Fibroblast of lung (primary cell): ENCODE data around the gene SLMAP. TPM values are rescaled to one million over a fixed set of nuclear protein-coding genes. Genes with fewer than 3 reads are reported as not detected.

Experiments
- DNase-seq, 2 donors: peaks; one replicate each; pipeline versions ENCODE4 v3.0.0 to v3.0.0-alpha.2; 2010; ENCODE audit warnings: low read depth in 2 of 2
- H2AFZ ChIP-seq: 2 replicates; pipeline ENCODE4 v1.5.1; 2012; ENCODE audit warnings: low read length, control low read depth, inconsistent platforms
- H3K27ac ChIP-seq: 2 replicates; pipeline ENCODE4 v1.5.1; 2011; ENCODE audit warnings: low read length, control low read depth; ENCODE audit not compliant: insufficient read depth
- H3K27me3 ChIP-seq: 2 replicates; pipeline ENCODE4 v1.5.1; 2011; ENCODE audit warnings: mild to moderate bottlenecking, low read length; ENCODE audit not compliant: control insufficient read depth, insufficient read depth
- H3K36me3 ChIP-seq: 2 replicates; pipeline ENCODE4 v1.5.1; 2011; ENCODE audit warnings: low read length; ENCODE audit not compliant: control insufficient read depth, insufficient read depth
- H3K4me1 ChIP-seq: 2 replicates; pipeline ENCODE4 v1.5.1; 2011; ENCODE audit warnings: low read length; ENCODE audit not compliant: control insufficient read depth, insufficient read depth; ENCODE audit errors: extremely low read depth
- H3K4me2 ChIP-seq: 2 replicates; pipeline ENCODE4 v1.5.1; 2011; ENCODE audit warnings: low read length, control low read depth; ENCODE audit not compliant: insufficient read depth; ENCODE audit errors: extremely low read depth
- H3K4me3 ChIP-seq, 4 experiments: fragments of 200-600 bp in 1 of 4; sonication (generic) in 1 of 4; replicated peaks in 1 of 4; 2 replicates each; pipeline ENCODE4 v1.5.1; 2011 to 2016; ENCODE audit warnings: low read length in 4 of 4, low read depth in 3 of 4, mild to moderate bottlenecking in 3 of 4, control low read depth in 2 of 4, inconsistent platforms in 1 of 4, mixed read lengths in 1 of 4; ENCODE audit not compliant: insufficient read depth in 1 of 4; ENCODE audit errors: control extremely low read depth in 1 of 4
- H3K79me2 ChIP-seq: 2 replicates; pipeline ENCODE4 v1.5.1; 2012; ENCODE audit warnings: mild to moderate bottlenecking, low read length, inconsistent platforms; ENCODE audit not compliant: control insufficient read depth, insufficient read depth
- H3K9ac ChIP-seq: 2 replicates; pipeline ENCODE4 v1.5.1; 2011; ENCODE audit warnings: mild to moderate bottlenecking, low read length, control low read depth; ENCODE audit not compliant: insufficient read depth
- H3K9me3 ChIP-seq: 2 replicates; pipeline ENCODE4 v1.5.1; 2012; ENCODE audit warnings: low read depth, low read length; ENCODE audit not compliant: control insufficient read depth, insufficient read depth
- H4K20me1 ChIP-seq: 2 replicates; pipeline ENCODE4 v1.5.1; 2011; ENCODE audit warnings: low read length; ENCODE audit not compliant: control insufficient read depth, insufficient read depth; ENCODE audit errors: extremely low read depth
- CTCF ChIP-seq, 2 donors: IDR thresholded peaks in 1 of 2; conservative IDR thresholded peaks in 1 of 2; 1 replicate in 1 of 2; 2 replicates in 1 of 2; pipeline ENCODE4 v1.5.1; 2011 to 2012; ENCODE audit warnings: low read length in 2 of 2, control low read depth in 1 of 2, inconsistent platforms in 1 of 2, low read depth in 1 of 2, mild to moderate bottlenecking in 1 of 2
- EZH2 ChIP-seq: IDR thresholded peaks from 2 replicates; pipeline ENCODE4 v1.5.1; 2012; ENCODE audit warnings: low read length, control low read depth, mild to moderate bottlenecking; ENCODE audit errors: missing control alignments
- polyA minus RNA-seq: library from RNA; depleted of rRNA, polyadenylated mRNA; stranded (reverse); fragments of >200 nt; gene quantifications from 2 replicates; pipeline ENCODE4 v1.2.3, GENCODE V29; 2011; ENCODE audit warnings: low replicate concordance
- polyA plus RNA-seq, 2 donors: library from polyadenylated mRNA; depleted of rRNA in 1 of 2; stranded (reverse) in 1 of 2; unstranded in 1 of 2; fragments of >200 nt; gene quantifications; 2 replicates each; pipeline ENCODE4 v1.2.1, GENCODE V29; 2011 to 2012; ENCODE audit warnings: missing spikeins in 1 of 2
- total RNA-seq: library from RNA; depleted of rRNA; stranded (reverse); fragments of >200 nt; gene quantifications from 2 replicates; pipeline ENCODE4 v1.2.1, GENCODE V29; 2014

Gene SLMAP
- total RNA-seq = 43.1 and 55.5 TPM in 2 replicates
- polyA plus RNA-seq = 31.1 and 35.3 TPM in 2 replicates
- 20.9 and 24.8 TPM in 2 replicates for polyA plus RNA-seq (2012)
- polyA minus RNA-seq = 33.6 and 74.1 TPM in 2 replicates

- H3K79me2 ChIP-seq = peaks cover 44% of the 10 kb centered on the region
- H3K4me1 ChIP-seq = peaks cover 2% of the 10 kb centered on the region
- TF ChIP-seq CTCF (conservative IDR thresholded peaks at IDR 0.05 in 1 of 2, IDR thresholded peaks at IDR 0.05 in 1 of 2; ENCODE audit: low read depth in 1 of 2, low read length in 2 of 2) (no peak), EZH2 (no peak)
Observed at GRCh38 chr3:57755741-57756527, at the start of gene SLMAP. SLMAP (plus strand) TSS chr3:57756309; CDS start chr3:57757652, 1,343 bp downstream.

GRCh38 chr3:57706462-57706861, 49.6 kb upstream of the SLMAP start:
- Histone ChIP-seq H3K9ac (no peak overlapping the region), H2AFZ (no peak overlapping the region), H3K79me2 (no peaks in the 10 kb centered on the region), H3K4me1 (peaks cover 2% of the 10 kb centered on the region), H3K27ac (no peak overlapping the region), H4K20me1 (no peaks in the 10 kb centered on the region), H3K9me3 (no peaks in the 10 kb centered on the region), H3K4me3 (no peak overlapping the region), H3K36me3 (no peaks in the 10 kb centered on the region), H3K4me2 (no peak overlapping the region), H3K27me3 (no peaks in the 10 kb centered on the region)
- DNase-seq = peak; percentile 78 to 88
- TF ChIP-seq EZH2 (no peak), CTCF (conservative IDR thresholded peaks at IDR 0.05 in 1 of 2, IDR thresholded peaks at IDR 0.05 in 1 of 2; ENCODE audit: low read depth in 1 of 2, low read length in 2 of 2) (no peak)

More at GRCh38 chr3:57755741-57756527, at the start of gene SLMAP:
- H3K27ac ChIP-seq = peak within 1 kb of the TSS; percentile 94
- H3K4me3 ChIP-seq = peak within 1 kb of the TSS; percentile 76 to 92 (median 80)
- DNase-seq = peak; percentile 95 to 97
- peaks cover 5% of the 10 kb centered on the region for H4K20me1 ChIP-seq
- no peaks in the 10 kb centered on the region for H3K9me3 ChIP-seq
- peaks cover 2% of the 10 kb centered on the region for H3K36me3 ChIP-seq
- no peaks in the 10 kb centered on the region for H3K27me3 ChIP-seq
- H3K4me2 ChIP-seq = peak within 1 kb of the TSS; percentile 89
- H3K9ac ChIP-seq = peak within 1 kb of the TSS; percentile 83
- H2AFZ ChIP-seq = peak within 1 kb of the TSS; percentile 92

- TF ChIP-seq CTCF (conservative IDR thresholded peaks at IDR 0.05 in 1 of 2, IDR thresholded peaks at IDR 0.05 in 1 of 2; ENCODE audit: low read depth in 1 of 2, low read length in 2 of 2) (no peak), EZH2 (no peak)
- Histone ChIP-seq H3K9me3 (no peaks in the 10 kb centered on the region), H3K9ac (no peak overlapping the region), H3K36me3 (no peaks in the 10 kb centered on the region), H3K4me1 (peaks cover 2% of the 10 kb centered on the region), H3K4me2 (no peak overlapping the region), H4K20me1 (no peaks in the 10 kb centered on the region), H3K79me2 (no peaks in the 10 kb centered on the region), H3K27me3 (no peaks in the 10 kb centered on the region), H2AFZ (no peak overlapping the region), H3K27ac (no peak overlapping the region), H3K4me3 (no peak overlapping the region)
- no peak for DNase-seq
Observed at GRCh38 chr3:57709031-57709430, 47.1 kb upstream of the SLMAP start.
